Measurements from ENCODE around the gene CNBD2.
"Not testable (repeated sequence)": the region's sequence is repeated elsewhere in the genome, so short reads cannot be mapped to it uniquely, and the experiment has no call there.

CNBD2 gene

DNA sequence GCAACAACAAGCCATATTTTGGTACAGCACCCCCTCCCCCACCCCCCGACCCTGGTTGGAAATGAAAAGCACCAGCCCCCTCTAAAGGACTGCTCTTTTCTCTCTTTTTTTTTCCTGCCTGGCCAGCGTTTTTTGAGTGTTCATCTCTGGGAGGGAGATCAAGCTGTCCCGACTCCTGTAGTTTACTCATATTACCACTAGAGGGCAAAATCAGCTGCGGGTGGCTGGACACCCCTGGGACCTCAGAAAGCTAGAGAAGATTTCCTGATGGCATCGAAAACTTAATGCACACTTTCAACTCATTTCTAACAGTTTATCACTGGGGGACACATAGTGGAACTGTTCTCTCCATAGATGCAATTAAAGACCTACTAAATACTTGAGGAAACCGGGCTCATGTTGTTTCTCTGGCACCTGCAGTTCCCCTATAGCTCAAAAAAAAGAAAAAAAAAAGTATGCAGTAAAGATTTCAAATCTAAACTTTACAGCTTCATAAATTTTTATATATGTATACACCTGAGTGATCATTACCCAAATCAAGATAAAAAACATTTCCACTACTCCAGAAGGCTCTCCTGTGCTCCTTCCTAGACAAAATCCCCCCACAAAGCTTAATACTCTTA is 24.4 kb downstream of the CNBD2 start:
- CTCF ChIA-PET = interaction anchor here (0.6 to 11.8 kb wide), 50 partner anchors 11 to 529 kb away, joined by 3 to 971 read pairs (median 6); partner anchors contain the start of genes CNBD2, EPB41L1 and SCAND1
- POLR2A ChIA-PET = interaction anchor here (1.0 kb wide), 2 partner anchors 39 to 146 kb away, joined by 7 read pairs; partner anchors contain the start of gene SCAND1
- TF ChIP-seq, protein P1, sequence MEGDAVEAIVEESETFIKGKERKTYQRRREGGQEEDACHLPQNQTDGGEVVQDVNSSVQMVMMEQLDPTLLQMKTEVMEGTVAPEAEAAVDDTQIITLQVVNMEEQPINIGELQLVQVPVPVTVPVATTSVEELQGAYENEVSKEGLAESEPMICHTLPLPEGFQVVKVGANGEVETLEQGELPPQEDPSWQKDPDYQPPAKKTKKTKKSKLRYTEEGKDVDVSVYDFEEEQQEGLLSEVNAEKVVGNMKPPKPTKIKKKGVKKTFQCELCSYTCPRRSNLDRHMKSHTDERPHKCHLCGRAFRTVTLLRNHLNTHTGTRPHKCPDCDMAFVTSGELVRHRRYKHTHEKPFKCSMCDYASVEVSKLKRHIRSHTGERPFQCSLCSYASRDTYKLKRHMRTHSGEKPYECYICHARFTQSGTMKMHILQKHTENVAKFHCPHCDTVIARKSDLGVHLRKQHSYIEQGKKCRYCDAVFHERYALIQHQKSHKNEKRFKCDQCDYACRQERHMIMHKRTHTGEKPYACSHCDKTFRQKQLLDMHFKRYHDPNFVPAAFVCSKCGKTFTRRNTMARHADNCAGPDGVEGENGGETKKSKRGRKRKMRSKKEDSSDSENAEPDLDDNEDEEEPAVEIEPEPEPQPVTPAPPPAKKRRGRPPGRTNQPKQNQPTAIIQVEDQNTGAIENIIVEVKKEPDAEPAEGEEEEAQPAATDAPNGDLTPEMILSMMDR (IDR thresholded peaks at IDR 0.05; ENCODE audit: insufficient read depth, low read length, missing control alignments) = peak; percentile 80
- no peak overlapping the region for H3K4me3 ChIP-seq (ENCODE audit: low read depth, low read length)
- no peak for DNase-seq (ENCODE audit: low read depth, low spot score)

DNA sequence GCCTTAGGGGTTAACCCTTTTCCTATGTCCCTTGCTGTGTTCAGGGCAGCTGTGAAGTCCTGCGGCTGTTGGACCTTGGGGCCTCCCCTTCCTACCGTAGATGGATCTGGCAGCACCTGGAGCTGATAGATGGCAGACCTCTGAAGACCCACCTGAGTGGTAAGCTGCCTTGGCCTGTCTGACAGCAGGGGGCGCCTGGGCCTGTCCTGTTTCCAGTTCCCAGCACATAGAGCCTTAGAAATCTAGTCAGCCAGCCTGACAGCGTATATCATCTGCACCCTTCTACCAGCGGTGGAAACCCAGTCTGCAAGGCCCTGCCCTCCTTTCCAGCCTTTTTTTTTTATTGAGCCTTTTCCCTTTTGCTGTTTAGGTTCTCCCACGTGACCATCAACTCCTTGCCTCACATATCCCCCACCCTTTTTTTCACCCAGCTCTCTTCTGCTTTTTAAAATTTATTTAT is 26.6 kb downstream of the CNBD2 start:
- ChIA-PET POLR2A (interaction anchor here (0.7 kb wide), 1 partner anchor 253 kb away, joined by 4 read pairs; no protein-coding TSS in a partner anchor), CTCF (interaction anchor here (0.6 to 11.8 kb wide), 26 partner anchors 9 to 204 kb away, joined by 3 to 971 read pairs (median 4); partner anchors contain the start of genes CNBD2, EPB41L1 and SCAND1)
- DNase-seq (ENCODE audit: low read depth, low spot score) = no peak
- no peak overlapping the region for H3K4me3 ChIP-seq (ENCODE audit: low read depth, low read length)
- TF ChIP-seq, protein P1 (IDR thresholded peaks at IDR 0.05; ENCODE audit: insufficient read depth, low read length, missing control alignments) = peak; percentile 96

DNA sequence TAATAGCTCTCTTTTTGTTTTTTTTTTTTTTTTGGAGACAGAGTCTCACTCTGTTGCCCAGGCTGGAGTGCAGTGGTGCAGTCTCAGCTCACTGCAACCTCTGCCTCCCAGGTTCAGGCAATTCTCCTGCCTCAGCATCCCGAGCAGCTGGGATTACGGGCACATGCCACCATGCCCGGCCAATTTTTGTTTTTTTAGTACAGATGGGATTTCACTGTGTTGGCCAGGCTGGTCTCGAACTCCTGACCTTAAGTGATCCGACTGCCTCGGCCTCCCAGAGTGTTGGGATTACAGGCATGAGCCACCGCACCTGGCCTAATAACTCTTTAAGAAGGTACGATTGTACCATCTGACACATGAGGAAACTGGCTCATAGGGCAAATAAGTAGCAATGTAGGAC is 28.1 kb downstream of the CNBD2 start:
- CTCF ChIA-PET = interaction anchor here (0.7 to 11.8 kb wide), 6 partner anchors 21 to 442 kb away, joined by 3 to 971 read pairs (median 6); no protein-coding TSS in a partner anchor
- H3K4me3 ChIP-seq (ENCODE audit: low read depth, low read length); POLR2A ChIA-PET; DNase-seq (ENCODE audit: low read depth, low spot score): not testable (repeated sequence)

DNA sequence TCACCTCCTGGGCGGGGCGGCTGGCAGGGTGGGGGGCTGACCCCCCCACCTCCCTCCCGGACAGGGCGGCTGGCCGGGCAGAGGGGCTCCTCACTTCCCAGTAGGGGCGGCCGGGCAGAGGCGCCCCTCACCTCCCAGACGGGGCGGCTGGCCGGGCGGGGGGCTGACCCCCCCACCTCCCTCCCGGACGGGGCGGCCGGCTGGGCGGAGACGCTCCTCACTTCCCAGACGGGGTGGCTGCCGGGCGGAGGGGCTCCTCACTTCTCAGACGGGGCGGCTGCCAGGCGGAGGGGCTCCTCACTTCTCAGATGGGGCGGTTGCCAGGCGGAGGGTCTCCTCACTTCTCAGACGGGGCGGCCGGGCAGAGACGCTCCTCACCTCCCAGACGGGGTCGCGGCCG is 32.9 kb downstream of the CNBD2 start:
- POLR2A ChIA-PET; DNase-seq (ENCODE audit: low read depth, low spot score); CTCF ChIA-PET: not testable (repeated sequence)

DNA sequence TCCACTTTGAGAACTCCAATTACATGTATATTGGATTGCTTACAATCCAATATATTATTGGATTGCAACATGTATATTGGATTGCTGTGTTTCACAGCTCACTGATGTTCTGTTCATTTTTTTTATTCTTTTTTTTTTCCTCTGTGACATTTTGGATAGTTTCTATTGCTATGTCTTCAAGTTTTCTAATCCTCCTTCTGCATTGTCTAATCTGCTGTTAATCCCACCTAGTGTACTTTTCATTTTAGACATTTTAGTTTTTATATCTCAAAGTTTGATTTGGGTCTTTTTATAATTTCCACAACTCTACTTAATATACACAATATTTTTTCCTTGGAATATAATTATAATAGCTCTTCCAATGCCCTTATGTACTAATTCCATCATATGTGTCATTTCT is 34.5 kb downstream of the CNBD2 start:
- ChIA-PET POLR2A (no interaction called here), CTCF (interaction anchor here (1.3 to 3.6 kb wide), 3 partner anchors 9 to 136 kb away, joined by 9 to 34 read pairs (median 27); no protein-coding TSS in a partner anchor)
- TF ChIP-seq, protein P1 (IDR thresholded peaks at IDR 0.05; ENCODE audit: insufficient read depth, low read length, missing control alignments) = no peak

More for the DNA sequence above, 32.9 kb downstream of the CNBD2 start:
- not testable (repeated sequence) for H3K4me3 ChIP-seq (ENCODE audit: low read depth, low read length)

DNA sequence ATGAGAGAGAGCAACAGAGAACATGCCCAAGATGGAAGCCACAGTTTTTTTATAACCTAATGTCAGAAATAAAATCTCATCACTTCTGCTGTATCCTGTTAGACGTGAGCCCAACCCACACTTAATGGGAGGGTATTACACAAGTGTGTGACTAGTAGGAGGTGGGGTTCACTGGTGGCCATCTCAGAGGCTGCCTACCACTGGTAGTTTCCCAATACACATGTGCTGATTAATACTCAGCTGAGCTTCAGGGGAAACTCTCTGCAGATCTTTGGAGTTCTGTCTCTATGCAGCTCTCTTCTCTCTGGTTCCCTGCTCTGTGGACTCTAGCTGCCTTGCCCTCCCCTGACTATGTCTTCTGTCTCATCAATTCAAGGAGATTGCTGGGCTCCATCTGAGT is 35.7 kb downstream of the CNBD2 start:
- ChIA-PET POLR2A (no interaction called here), CTCF (interaction anchor here (2.1 to 3.6 kb wide), 2 partner anchors 10 to 135 kb away, joined by 27 to 34 read pairs; no protein-coding TSS in a partner anchor)
- TF ChIP-seq, protein P1 (IDR thresholded peaks at IDR 0.05; ENCODE audit: insufficient read depth, low read length, missing control alignments) = no peak
- no peak overlapping the region for H3K4me3 ChIP-seq (ENCODE audit: low read depth, low read length)
- DNase-seq (ENCODE audit: low read depth, low spot score) = no peak

More for the DNA sequence above, 34.5 kb downstream of the CNBD2 start:
- H3K4me3 ChIP-seq (ENCODE audit: low read depth, low read length) = no peak overlapping the region
- no peak for DNase-seq (ENCODE audit: low read depth, low spot score)

DNA sequence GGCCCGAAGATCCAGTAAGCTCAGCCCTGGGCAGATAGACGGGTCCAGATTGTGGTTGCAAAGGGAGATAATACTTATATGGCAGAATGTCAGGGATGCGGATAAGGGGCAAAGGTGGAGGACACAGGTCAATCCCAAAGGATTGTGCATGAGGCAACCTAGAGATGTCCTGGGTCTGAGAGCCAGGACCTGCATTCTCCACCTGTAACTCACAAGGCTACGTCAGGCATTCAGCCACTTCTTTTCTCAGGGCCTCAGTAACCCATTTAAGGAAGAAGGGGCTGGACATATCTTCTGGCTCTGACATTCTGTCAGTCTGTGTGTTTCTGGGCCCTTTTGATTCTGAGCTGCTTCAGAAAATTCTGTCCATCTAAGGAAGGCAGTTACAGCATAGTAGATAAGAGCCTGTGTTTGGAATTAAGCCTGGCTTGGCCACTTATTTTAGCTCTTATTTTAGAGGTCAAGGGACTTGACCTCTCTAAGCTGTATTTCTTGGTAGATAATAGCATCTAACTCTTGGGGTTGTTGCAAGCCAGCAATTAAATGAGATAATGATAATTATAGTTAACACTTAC is 40.2 kb downstream of the CNBD2 start:
- H3K4me3 ChIP-seq (ENCODE audit: low read depth, low read length) = no peak overlapping the region
- ChIA-PET POLR2A (no interaction called here), CTCF (interaction anchor here (1.0 to 8.4 kb wide), 4 partner anchors 9 to 148 kb away, joined by 3 to 93 read pairs (median 28); no protein-coding TSS in a partner anchor)
- no peak for DNase-seq (ENCODE audit: low read depth, low spot score)
- TF ChIP-seq, protein P1 (IDR thresholded peaks at IDR 0.05; ENCODE audit: insufficient read depth, low read length, missing control alignments) = no peak

All from AG04449 (cell line).